Mesodermal cell (in vitro differentiated cells): ENCODE measurements around the gene IRF6.
A peak's percentile ranks its signal among the peaks of the same experiment; 100 is the strongest.

ENCODE experiments used
- H3K27ac ChIP-seq: 2 replicates; pipeline ENCODE4 v1.7.0; 2013; ENCODE audit warnings: mild to moderate bottlenecking, low read depth, low read length, moderate library complexity; ENCODE audit not compliant: severe bottlenecking
- H3K36me3 ChIP-seq: 2 replicates; pipeline ENCODE4 v1.7.1; 2013; ENCODE audit warnings: mild to moderate bottlenecking, low read length, moderate library complexity; ENCODE audit not compliant: control insufficient read depth, insufficient read depth
- H3K4me1 ChIP-seq: one replicate; pipeline ENCODE4 v1.7.1; 2013; ENCODE audit warnings: mild to moderate bottlenecking, low read length; ENCODE audit not compliant: insufficient read depth, control insufficient read depth, poor library complexity, severe bottlenecking
- H3K4me3 ChIP-seq: 2 replicates; pipeline ENCODE4 v1.7.0; 2013; ENCODE audit warnings: low read length, control low read depth, mild to moderate bottlenecking; ENCODE audit not compliant: insufficient read depth, poor library complexity, severe bottlenecking; ENCODE audit errors: extremely low read depth
- H3K9me3 ChIP-seq: 2 replicates; pipeline ENCODE4 v1.7.1; 2013; ENCODE audit warnings: mild to moderate bottlenecking, low read length, moderate library complexity; ENCODE audit not compliant: control insufficient read depth
- WGBS, 2 experiments: methylation state at CpG; one replicate each; pipeline ENCODE4 v1.1.5; 2013; ENCODE audit warnings: missing lambda C conversion rate in 2 of 2; ENCODE audit not compliant: insufficient coverage in 2 of 2; 5-methylcytosine and 5-hydroxymethylcytosine counted together

IRF6 gene

GRCh38 chr1:209775678-209776077 is 30.3 kb downstream of the IRF6 start:
- 57 to 62% methylated on average over 1 to 2 of the region's 2 CpGs for WGBS, 2 experiments
- Histone ChIP-seq H3K9me3 (no peaks in the 10 kb centered on the region), H3K27ac (no peak overlapping the region), H3K36me3 (no peaks in the 10 kb centered on the region), H3K4me3 (no peak overlapping the region), H3K4me1 (peaks cover 8% of the 10 kb centered on the region)

- H3K36me3 ChIP-seq, result no peaks in the 10 kb centered on the region
- 100% methylated on average over 1 of the region's 1 CpG for WGBS, 2 experiments
- no peaks in the 10 kb centered on the region for H3K9me3 ChIP-seq
- H3K27ac ChIP-seq, result no peak overlapping the region
- no peak overlapping the region for H3K4me3 ChIP-seq
- peaks cover 10% of the 10 kb centered on the region for H3K4me1 ChIP-seq
These were observed 31.4 kb downstream of the IRF6 start for GRCh38 chr1:209774592-209774991.

- H3K36me3 ChIP-seq, result no peaks in the 10 kb centered on the region
- H3K4me1 ChIP-seq, result peaks cover 29% of the 10 kb centered on the region
- no peak overlapping the region for H3K4me3 ChIP-seq
- 83 to 93% methylated on average over 6 of the region's 6 CpGs for WGBS, 2 experiments
- H3K9me3 ChIP-seq, result no peaks in the 10 kb centered on the region
- H3K27ac ChIP-seq, result no peak overlapping the region
These were observed 33.8 kb downstream of the IRF6 start for GRCh38 chr1:209772126-209772525.

- WGBS, 2 experiments, result 90 to 94% methylated on average over 6 to 16 of the region's 17 CpGs
- Histone ChIP-seq H3K4me3 (no peak overlapping the region), H3K4me1 (peaks cover 29% of the 10 kb centered on the region), H3K36me3 (no peaks in the 10 kb centered on the region), H3K9me3 (no peaks in the 10 kb centered on the region), H3K27ac (no peak overlapping the region)
These were observed 35.1 kb downstream of the IRF6 start for GRCh38 chr1:209770636-209771415.

- H3K27ac ChIP-seq, result peak overlapping the region; percentile 98
- H3K4me3 ChIP-seq, result no peak overlapping the region
- peaks cover 29% of the 10 kb centered on the region for H3K4me1 ChIP-seq
- no peaks in the 10 kb centered on the region for H3K9me3 ChIP-seq
- 90 to 91% methylated on average over 2 to 5 of the region's 7 CpGs for WGBS, 2 experiments
- H3K36me3 ChIP-seq, result no peaks in the 10 kb centered on the region
These were observed 36.0 kb downstream of the IRF6 start for GRCh38 chr1:209769971-209770370.

GRCh38 chr1:209769171-209769904 is 36.6 kb downstream of the IRF6 start:
- WGBS, 2 experiments, result 67 to 79% methylated on average over 7 to 9 of the region's 13 CpGs
- peak overlapping the region; percentile 98 for H3K27ac ChIP-seq
- no peaks in the 10 kb centered on the region for H3K9me3 ChIP-seq

GRCh38 chr1:209768354-209768774 is 37.6 kb downstream of the IRF6 start:
- Histone ChIP-seq H3K9me3 (no peaks in the 10 kb centered on the region), H3K4me1 (peaks cover 21% of the 10 kb centered on the region), H3K4me3 (no peak overlapping the region), H3K27ac (peak overlapping the region; percentile 98), H3K36me3 (no peaks in the 10 kb centered on the region)
- WGBS, 2 experiments, result 93 to 94% methylated on average over 8 to 9 of the region's 9 CpGs

More at GRCh38 chr1:209769171-209769904, 36.6 kb downstream of the IRF6 start:
- H3K4me3 ChIP-seq, result no peak overlapping the region
- no peaks in the 10 kb centered on the region for H3K36me3 ChIP-seq
- H3K4me1 ChIP-seq, result peaks cover 23% of the 10 kb centered on the region

- Histone ChIP-seq H3K4me3 (no peak overlapping the region), H3K27ac (no peak overlapping the region), H3K36me3 (no peaks in the 10 kb centered on the region)
These were observed 38.2 kb downstream of the IRF6 start for GRCh38 chr1:209767706-209768105.

GRCh38 chr1:209767096-209767495 is 38.8 kb downstream of the IRF6 start:
- Histone ChIP-seq H3K27ac (no peak overlapping the region), H3K4me3 (no peak overlapping the region), H3K36me3 (no peaks in the 10 kb centered on the region)

More at GRCh38 chr1:209767706-209768105, 38.2 kb downstream of the IRF6 start:
- Histone ChIP-seq H3K9me3 (no peaks in the 10 kb centered on the region), H3K4me1 (peaks cover 21% of the 10 kb centered on the region)

GRCh38 chr1:209766051-209766450 is 39.9 kb downstream of the IRF6 start:
- no peak overlapping the region for H3K27ac ChIP-seq
- H3K9me3 ChIP-seq, result no peaks in the 10 kb centered on the region
- H3K36me3 ChIP-seq, result no peaks in the 10 kb centered on the region
- peaks cover 21% of the 10 kb centered on the region for H3K4me1 ChIP-seq
- no peak overlapping the region for H3K4me3 ChIP-seq
- WGBS, 2 experiments, result 86 to 92% methylated on average over 2 of the region's 2 CpGs

More at GRCh38 chr1:209767096-209767495, 38.8 kb downstream of the IRF6 start:
- no peaks in the 10 kb centered on the region for H3K9me3 ChIP-seq
- H3K4me1 ChIP-seq, result peaks cover 21% of the 10 kb centered on the region
